Measurements from ENCODE around the gene KMT5C. TPM values are rescaled to one million over a fixed set of nuclear protein-coding genes. Genes with fewer than 3 reads are reported as not detected.

Gene KMT5C
- total and polyA plus RNA-seq, 10 of the 15 experiments (the other 5 are each of a cell fraction or from before 2014, with no cell fraction given), result 0.20 to 15.8 (median 4.3) TPM; not detected in 1

GRCh38 chr19:55304279-55304978 is 35.2 kb upstream of the KMT5C start:
- no peaks in the 10 kb centered on the region for H3K9me3 ChIP-seq (replicated peaks; ENCODE audit: control insufficient read depth, insufficient read depth, low read length)
- H3K79me2 ChIP-seq (ENCODE audit: control insufficient read depth, insufficient read depth, low read length), result no peaks in the 10 kb centered on the region
- ChIA-PET SMC1A (ENCODE audit: uncharacterized antibody, unreplicated experiment) (no interaction called here), CTCF (interaction anchor here (3.6 kb wide), 1 partner anchor 200 kb away, joined by 20 read pairs; no protein-coding TSS in a partner anchor), POLR2A (no interaction called here), RAD21 (ENCODE audit: unreplicated experiment) (no interaction called here)
- no peak overlapping the region for H3K4me2 ChIP-seq (ENCODE audit: control insufficient read depth, insufficient read depth)
- DNase-seq (ENCODE audit: low read depth, low spot score), result no peak
- H3K9ac ChIP-seq (ENCODE audit: control insufficient read depth, insufficient read depth, low read length), result no peak overlapping the region
- H3K36me3 ChIP-seq (ENCODE audit: control insufficient read depth in 2 of 2, insufficient read depth in 2 of 2, low read length in 1 of 2), result no peaks in the 10 kb centered on the region
- no TSS peak for BruUV-seq (replicated peaks)
- H3K27ac ChIP-seq (ENCODE audit: control insufficient read depth, insufficient read depth), result no peak overlapping the region
- H3K4me1 ChIP-seq (ENCODE audit: control insufficient read depth, insufficient read depth, low read length), result peaks cover 3% of the 10 kb centered on the region; the same call in 1 of the 2 replicates
- no peaks in the 10 kb centered on the region for H3K27me3 ChIP-seq (replicated peaks in 1 of 2; ENCODE audit: control insufficient read depth in 2 of 2, insufficient read depth in 2 of 2, low read length in 1 of 2)
- intact Hi-C loops (cut with micrococcal nuclease; ENCODE audit: unreplicated experiment) (loop anchor here (5.0 kb wide), 1 partner anchor 78 kb away; the partner anchor contains the start of gene TMEM238), in situ Hi-C loops (cut with MboI) (no loop called here)
- no peak for FAIRE-seq
- H2AFZ ChIP-seq (ENCODE audit: control insufficient read depth, low read depth, low read length), result no peak overlapping the region
- no peak overlapping the region for H3K4me3 ChIP-seq
- WGBS (ENCODE audit: insufficient coverage, insufficient replicate concordance, low lambda C conversion rate, missing lambda C conversion rate), result 76% methylated on average over 23 of the region's 39 CpGs
- ATAC-seq, result peak; percentile 68
- no peaks in the 10 kb centered on the region; the same call in 1 of the 2 replicates for H4K20me1 ChIP-seq (ENCODE audit: control insufficient read depth, insufficient read depth)
- TF ChIP-seq MLLT1 (IDR thresholded peaks at IDR 0.05) (no peak), CREB1 (IDR thresholded peaks at IDR 0.05; ENCODE audit: low read depth) (peak; percentile 53; the same call in 1 of the 2 replicates), RELA (IDR thresholded peaks at IDR 0.05; ENCODE audit: borderline replicate concordance, partially characterized antibody) (no peak), IKZF1 (conservative IDR thresholded peaks at IDR 0.05) (peak; percentile 52), HCFC1 (IDR thresholded peaks at IDR 0.05; ENCODE audit: low read length) (peak; percentile 87), SMARCA5 (IDR thresholded peaks at IDR 0.05) (no peak), SIX5 (IDR thresholded peaks at IDR 0.05; ENCODE audit: low read depth, low read length, severe bottlenecking) (peak; percentile 88), NFYB (IDR thresholded peaks at IDR 0.05; ENCODE audit: insufficient read depth, low read depth, low read length) (no peak), TARDBP (IDR thresholded peaks at IDR 0.05; ENCODE audit: borderline replicate concordance) (peak; percentile 79; the same call in 1 of the 2 replicates), LARP7 (IDR thresholded peaks at IDR 0.05) (no peak), ATF7 (IDR thresholded peaks at IDR 0.05; ENCODE audit: low read depth) (no peak), IRF3 (IDR thresholded peaks at IDR 0.05) (no peak), ZNF687 (IDR thresholded peaks at IDR 0.05) (no peak), RAD21 (IDR thresholded peaks at IDR 0.05; ENCODE audit: insufficient read depth, low read depth, low read length) (no peak), PBX3 (IDR thresholded peaks at IDR 0.05; ENCODE audit: insufficient replicate concordance, low read depth, low read length) (no peak)
